Activated CD8-positive, alpha-beta memory T cell treated with anti-CD3 and anti-CD28 coated beads for 24 hours (primary cell): Measurements from ENCODE around the gene IP6K1.
"Not testable (repeated sequence)": the region's sequence is repeated elsewhere in the genome, so short reads cannot be mapped to it uniquely, and the experiment has no call there.

Experiments
- DNase-seq: peaks from one replicate; pipeline ENCODE4 v3.0.0-alpha.2; 2020

IP6K1 gene

DNA sequence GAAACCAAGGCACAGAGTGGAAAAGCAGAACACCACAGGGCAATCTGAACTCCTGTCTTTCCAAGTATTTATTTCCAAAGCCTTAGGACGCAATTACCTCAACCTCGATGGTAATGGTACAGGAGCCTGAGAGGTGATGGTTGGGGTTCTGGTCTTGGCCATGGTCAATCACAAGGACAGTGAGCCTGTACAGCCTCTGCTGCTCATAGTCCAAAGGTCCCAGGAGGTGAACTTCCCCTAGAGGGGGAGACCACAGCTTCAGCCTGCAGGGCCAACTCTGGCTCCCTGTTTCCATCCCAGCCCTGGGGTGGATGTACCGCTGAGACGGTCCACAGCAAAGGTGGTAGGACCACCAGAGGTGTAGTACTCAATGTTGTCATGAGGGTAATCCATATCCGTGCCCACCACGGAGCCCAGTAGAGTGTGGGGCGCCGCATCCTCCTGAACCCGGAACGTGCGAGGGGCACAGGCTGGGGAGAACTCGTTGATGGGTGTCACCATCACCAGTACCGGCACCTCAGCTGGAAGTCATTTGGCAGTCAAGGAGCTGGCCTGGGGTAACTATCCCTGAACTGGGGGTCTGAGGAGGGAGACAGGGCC lies 7.2 kb upstream of the IP6K1 start:
- no peak for DNase-seq

DNA sequence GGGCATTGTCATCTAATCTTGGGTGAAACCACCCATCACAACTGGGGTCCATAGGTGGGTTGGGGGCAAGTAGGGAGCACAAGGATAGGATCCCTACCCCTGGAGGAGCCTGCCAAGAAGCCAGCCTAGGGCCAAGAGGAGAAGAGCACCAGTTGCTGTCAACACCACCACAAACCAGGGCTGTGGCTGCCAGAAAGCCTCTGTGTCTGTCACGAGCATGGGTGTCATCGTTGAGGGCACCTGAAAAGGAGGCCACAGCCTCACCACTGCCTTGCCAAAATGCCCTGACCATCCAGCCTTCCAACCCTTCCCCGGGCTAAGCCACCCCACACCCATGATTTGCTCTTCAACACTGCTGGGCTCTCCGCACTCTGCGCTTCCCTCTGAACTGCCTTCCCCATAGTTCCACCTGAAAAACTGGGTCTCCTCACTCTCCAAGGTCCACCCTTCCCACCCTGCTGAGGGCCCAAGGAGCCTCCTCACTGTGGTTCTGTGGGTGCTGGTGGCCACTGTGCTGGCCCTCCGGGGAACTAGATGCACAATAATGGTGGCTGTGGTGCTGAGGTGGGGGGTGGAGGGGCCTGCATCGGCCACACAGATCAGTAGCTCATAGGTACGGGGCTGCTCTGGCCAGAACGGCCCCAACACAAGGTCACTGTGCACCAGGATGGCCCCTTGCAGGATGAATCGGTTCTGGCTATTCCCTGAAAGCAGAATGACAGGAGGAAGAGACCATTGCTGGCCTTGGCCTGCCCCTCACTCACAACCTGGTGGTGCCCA lies 6.2 kb upstream of the IP6K1 start:
- DNase-seq, result peak; percentile 37

DNA sequence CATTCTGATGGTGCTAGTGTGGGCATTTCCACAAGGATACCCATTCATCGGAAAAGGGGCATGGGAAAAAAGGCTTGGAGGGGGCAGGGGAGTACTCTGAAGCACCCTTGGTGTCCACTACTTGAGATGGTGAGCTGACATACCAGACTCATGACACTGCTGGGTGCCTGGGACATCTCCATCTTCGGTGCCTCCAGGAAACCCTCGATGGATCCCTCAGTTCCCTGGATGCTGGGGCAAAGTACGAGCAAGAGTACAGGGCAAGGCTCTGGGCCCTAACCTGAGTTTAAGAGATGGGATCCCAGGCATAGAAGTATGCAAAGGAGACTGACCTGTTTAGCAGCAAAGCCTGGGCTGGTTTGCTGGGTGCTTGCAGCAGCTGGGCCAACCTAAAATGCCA lies 5.2 kb upstream of the IP6K1 start:
- peak; percentile 40 for DNase-seq

DNA sequence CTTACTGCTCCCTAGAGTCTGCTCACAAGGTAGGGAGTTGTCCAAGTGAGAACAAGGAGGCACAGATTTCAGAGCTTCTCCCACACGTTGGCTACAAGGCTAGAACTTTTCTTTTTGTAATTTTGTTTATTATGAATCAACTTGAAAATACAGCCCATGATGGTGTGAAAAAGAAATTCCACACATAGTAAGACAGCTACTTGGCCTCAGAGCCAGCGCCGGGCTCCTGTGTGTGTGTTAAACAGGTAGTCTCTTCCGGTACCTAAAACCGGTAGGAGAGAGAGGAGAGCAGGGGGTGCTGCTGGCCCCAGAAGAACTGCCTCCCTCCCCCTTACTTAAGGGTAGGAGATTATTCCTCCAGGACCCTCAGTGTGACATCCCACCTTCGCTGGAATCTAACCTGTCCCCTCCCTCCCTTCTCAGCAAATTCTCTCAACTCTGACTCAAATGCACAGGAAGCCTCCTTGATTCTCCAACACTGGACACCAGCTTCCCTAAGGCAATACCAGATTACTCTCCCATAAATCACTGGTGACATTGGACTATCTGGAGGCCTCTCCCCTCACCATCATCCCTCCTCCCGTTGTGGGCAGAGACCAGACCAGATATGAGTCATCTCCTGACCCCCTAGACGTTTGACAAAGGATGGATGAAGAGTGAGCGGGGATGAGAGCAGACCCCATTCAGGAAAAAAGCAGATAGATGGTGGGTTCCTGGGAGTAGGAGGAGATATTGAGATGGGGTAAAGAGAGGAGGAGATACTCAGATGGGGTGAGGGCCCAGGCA lies 4.5 kb upstream of the IP6K1 start:
- no peak for DNase-seq

DNA sequence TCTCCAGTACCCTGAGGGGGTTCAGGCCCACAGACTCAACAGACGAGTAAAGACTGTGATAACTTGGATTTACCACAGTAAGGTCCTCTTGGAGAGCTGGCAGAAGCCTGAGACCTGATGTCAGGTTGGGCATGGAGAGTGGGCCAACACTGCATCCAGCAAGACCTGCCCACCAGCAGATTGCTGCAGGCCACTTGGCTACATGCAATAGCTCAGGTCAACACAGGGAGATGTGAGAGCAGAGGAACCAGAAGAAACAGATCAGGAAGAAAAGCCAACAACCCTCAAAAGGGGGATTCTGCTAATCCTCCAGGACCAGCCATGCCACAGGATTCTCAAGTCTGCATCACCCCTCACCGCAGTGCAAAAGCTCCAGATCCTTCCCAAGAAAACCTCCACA lies 1.7 kb upstream of the IP6K1 start:
- no peak for DNase-seq

DNA sequence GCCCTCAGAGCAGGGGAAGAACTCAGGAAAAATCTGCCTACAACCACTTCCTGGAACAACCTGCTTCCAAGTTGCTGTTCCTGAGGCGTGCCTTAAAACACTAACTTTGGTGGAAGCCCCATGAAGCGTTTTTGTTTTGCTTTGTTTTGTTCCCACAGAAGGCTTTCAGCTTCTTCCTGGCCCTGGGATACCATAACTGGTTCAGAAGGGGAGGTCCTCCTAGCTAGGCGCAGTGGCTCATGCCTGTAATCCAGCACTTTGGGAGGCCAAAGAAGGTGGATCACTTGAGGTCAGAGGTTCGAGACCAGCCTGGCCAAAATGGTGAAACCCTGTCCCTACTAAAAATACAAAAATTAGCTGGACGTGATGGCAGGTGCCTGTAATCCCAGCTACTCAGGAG lies 1.2 kb upstream of the IP6K1 start:
- DNase-seq, result no peak

DNA sequence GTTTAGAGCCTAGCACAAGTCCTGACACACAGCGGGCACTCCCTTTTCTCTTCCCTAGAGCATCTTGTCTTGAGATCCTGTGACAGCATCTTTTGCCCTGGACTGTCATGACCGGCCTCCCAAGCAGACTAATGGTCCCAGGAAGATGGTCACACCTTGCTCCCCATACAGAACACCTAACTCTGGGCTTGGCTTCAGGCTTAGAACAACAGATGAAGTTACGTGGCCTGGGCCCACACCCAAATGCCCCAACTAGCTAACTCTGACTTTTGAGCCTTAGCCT lies 781 bp upstream of the IP6K1 start:
- DNase-seq, result no peak

DNA sequence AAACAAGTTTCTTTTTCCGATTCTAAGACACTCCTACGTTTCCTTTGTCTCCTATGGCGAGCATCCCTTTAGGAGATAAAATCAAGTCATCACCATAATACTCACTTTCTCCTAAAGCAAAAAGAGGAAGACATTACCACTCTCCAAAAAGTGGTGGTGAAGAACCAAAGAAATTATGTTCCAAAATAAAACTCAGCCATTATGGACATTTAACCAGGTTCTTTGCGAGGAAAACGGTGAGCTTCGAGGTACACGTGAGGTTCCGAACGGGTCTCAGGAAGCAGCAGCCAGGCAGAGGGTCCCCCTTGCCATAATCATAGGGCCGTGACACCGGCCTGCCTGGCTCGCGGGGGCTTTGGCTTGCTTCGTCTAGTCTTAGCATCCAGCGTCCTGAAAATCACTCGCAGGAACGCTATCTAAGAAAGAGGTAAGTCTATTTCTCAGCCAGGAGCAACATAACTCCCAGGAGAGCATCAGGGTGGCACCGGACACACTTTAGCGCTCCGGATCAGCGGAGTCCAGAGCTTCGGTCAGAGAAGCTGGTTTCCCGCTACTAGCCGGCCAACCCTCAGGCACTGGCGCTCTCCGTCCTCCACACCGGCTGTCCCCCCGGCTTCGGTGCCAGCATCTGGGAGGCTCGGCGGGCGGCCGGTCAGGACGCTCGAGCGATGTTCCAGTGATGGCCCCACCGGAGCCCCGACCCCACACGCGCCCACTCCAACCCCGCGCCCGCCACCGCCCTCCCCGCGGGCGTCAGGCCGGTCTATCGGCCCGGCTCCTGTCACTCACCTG lies 581 bp downstream of the IP6K1 start:
- DNase-seq, result peak; percentile 71

DNA sequence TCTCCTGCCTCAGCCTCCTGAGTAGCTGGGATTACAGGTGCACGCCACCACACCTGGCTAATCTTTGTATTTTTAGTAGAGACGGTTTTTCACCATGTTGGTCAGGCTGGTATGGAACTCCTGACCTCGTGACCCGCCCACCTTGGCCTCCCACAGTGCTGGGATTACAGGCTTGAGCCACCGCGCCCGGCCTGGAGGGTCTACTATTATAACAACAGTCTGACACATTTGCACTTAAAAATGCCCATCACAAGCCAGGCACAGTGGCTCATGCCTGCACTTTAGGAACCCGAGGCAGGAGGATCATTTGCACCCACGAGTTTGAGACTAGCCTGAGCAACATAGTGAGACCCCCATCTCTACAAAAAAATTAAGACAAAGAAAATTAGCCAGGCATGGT lies 4.1 kb downstream of the IP6K1 start:
- DNase-seq, result not testable (repeated sequence)

DNA sequence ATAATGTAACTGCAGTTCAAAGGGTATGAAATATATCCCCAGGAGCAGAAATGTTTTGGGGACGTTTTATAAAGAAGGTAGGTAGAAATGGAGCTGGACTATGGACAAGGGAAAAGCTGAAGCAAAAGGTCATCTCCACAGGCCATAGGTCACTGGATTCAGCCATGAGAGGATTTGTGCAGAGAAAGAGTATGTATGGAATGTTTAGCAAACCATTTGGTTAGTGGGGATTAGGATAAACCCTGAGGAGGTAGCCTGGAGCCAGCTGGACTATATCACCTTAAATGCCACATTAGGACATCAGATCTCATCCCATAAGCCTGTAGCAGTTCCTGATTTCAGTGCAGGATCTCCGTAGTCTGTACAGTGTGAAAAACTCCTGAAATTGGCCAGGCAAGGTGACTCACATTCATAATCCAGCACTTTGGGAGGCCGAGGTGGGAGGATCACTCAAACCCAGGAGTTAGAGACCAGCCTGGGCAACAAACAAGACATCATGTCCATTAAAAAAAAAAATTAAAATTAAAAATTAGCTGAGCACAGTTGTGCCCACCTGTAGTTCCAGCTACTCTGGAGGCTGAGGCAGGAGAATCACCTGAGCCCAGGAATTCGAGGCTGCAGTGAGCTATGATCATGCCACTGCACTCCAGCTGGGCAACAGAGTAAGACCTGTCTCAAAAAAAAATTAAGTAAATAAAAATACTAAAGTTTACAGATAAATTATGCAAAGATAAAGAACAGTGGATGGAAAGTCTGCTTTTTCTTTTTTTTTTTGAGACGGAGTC lies 4.7 kb downstream of the IP6K1 start:
- DNase-seq, result no peak

DNA sequence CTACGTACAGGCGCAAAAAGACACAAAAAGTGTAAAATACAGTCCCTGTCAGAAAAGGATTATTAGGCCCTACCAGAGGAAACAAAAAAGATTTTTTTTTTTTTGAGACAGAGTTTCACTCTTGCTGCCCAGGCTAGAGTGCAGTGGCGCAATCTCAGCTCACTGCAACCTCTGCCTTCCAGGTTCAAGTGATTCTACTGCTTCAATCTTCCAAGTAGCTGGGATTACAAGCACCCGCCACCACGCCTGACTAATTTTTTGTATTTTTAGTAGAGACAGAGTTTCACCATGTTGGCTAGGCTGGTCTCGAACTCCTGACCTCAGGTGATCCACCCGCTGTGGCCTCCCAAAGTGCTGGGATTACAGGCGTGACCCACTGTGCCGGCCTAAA lies 5.4 kb downstream of the IP6K1 start:
- DNase-seq, result not testable (repeated sequence)

DNA sequence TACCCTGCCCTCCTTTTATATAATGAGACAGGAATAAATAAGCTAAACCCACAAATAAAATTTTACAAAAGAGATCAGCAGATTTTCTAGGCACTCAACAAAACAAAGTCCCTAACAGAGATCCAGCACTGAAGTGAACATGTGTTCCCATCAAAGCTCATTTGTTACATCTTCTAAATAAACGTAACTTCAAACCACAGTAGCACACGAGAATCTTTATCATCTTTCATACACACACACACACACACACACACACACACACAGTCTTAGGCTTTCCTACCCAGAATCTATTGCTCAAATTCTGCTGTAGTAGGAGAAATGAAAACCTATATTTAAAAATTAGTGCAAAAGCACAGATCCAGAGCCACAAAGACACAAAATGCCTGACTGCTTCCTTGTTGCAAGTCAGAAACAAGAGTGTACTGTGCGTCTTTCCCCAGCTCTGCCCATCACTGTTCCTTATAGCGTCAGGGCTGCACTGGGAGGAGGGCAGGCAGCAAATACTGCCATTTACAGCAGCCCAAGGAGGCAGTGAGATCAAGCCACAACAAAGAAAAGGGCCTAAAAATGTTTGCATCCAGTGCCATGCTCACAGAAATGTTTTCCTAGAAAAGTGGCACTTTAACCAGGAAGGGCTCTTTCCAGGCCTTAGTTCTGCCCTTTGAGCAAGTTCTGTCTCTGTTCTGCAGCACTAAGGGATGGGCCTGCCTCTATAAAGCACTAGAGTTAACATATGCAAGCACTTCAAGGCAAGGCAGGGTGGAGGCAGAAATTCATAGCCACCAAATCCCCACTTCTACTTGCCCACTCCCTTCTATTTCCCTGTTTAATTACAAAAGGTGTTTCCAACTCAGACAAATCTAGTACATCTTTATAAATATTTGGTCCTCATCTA lies 6.0 kb downstream of the IP6K1 start:
- no peak for DNase-seq

DNA sequence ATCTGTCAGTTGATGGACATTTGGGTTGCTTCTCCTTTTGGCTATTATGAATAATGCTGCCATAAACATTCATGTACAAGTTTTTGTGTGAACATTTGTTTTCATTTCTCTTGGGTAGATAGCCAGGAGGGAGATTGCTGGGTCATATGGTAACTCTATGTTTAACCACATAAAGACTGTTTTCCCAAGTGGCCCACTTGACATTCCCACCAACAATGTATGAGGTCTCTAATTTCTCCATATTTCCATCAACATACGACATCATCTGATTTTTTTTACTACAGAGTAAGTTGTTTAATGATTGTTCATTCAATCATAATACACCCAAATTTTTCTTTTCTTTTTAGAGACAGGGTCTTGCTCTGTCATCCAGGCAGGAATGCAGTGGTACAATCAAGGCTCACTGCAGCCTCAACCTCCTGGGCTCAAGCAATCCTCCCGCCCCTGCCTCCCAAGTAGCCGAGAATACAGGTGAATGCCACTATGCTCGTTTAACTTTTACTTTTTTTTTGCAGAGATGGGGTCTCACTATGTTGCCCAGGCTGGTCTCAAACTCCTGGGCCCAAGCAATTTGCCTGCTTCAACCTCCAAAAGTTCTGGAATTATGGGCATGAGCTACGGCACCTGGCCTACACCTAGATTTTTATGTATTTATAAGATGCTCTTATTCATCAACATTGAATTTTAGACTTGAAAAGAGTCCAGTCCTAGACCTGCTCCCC lies 6.8 kb downstream of the IP6K1 start:
- DNase-seq, result no peak

DNA sequence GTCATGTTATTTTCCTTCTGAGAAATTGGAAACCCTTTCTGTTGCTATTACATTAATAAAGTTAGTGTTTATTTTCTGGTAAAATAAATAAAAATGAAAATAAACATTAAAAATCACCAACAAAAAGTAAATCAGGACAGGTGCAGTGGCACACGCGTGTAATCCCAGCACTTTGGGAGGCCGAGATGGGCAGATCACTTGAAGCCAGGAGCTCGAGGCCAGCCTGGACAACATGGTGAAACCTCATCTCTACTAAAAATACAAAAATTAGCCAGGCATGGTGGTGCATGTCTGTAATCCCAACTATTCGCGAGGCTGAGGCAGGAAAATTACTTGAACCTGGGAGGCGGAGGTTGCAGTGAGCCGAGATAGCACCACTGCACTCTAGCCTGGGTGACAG lies 10.2 kb downstream of the IP6K1 start:
- DNase-seq, result not testable (repeated sequence)

DNA sequence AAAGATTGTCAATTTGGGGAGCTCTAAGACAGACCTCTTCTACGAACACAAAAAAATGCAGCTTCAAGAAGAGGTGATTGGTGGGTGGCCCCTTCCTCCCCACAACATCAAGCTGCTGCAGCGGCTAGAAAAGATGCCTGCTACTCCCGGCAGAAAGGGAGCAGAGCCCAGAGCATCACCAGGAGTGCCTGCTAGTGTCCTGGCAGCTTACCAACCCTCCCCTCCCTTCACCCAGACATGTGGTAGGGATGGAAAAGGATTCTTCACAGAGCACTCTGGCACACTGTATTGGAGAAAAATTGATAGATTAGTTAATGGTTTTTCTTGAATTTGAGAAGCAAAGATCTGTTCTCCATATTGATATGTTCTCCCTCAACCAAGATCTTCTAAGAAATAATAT lies 10.8 kb downstream of the IP6K1 start:
- DNase-seq, result no peak

DNA sequence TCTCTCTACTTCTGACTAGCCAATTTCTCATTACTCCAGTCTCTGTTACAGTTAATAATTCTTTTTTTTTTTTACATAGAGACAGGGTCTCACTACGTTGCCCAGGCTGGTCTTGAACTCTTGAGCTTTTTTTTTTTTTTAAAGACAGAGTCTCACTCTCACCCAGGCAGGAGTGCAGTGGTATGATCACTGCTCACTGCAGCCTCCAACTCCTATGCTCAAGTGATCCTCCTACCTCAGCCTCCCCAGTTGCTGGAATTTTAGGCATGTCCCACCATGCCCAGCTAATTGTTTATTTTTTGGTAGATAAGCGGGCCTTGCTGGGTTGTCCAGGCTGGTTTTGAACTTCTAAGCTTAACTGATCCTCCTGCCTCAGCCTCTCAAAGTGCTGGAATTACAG lies 13.6 kb downstream of the IP6K1 start:
- no peak for DNase-seq

DNA sequence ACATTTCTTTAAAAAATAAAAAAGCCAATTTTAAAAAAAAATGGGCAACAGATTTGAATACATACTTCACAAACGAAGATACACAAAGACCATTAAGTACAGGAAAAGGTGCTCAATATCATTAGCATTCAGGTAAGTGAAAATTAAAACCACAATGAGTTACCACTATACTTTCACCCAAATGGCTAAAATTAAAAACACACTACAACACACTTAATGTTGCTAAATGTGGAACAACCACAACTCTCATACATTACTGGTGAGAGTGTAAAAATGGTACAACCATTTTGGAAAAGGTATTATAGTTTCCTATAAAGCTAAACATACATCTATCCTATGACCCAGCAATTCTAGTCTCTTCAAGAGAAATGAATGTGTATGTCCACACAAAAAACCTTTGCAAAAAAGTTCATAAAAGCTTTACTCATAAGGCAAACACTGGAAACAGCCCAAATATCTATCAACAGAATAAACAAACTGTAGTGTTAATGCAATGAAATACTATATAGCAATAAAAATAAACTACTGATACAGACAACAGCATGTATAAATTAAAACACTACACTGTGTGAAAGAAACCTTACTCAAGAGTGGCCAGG lies 14.9 kb downstream of the IP6K1 start:
- DNase-seq, result no peak

DNA sequence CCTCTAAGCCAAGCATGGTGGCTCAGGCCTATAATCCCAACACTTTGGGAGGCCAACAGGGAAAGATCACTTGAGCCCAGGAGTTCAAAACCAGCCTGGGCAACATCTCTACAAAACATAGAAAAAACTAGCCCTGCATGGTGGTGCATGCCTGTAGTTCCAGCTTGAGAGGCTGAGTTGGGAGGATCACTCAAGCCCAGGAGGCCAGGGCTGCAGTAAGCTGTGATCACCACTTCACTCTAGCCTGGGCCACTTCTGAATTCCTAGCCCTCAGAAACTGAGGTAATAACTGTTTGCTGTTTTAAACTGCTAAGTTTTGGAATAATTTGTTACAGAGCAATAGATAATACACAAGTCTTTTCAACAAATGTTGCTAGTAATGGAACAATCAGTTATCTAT lies 16.4 kb downstream of the IP6K1 start:
- peak; percentile 32 for DNase-seq

DNA sequence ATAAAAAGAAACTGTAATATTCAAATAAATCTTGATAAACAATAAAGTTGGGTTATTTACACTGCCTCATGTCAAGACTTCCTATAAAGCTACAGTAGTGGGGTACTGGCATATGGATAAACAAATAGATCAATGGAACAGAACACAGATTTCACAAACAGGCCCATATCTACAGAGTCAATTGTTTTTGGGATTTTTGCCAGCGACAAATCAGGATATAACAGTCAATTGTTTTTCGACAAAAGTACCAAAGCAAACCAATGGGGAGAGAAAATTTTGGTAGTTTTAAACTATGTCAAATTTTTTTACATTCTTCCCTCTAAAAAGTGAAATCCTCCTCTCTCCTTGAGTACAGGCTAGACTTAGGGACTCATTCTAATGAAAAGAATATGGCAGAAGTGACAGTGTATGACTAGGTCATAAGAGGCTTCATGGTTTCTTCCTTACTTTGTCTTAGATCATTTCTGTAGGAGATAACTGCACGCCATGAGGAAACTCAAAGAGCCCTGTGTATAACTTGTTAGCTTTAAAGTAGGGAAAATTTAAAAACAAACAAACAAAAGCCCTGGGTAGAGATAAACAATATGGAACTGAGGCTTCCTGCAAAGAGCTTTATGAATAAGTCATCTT lies 16.9 kb downstream of the IP6K1 start:
- DNase-seq, result no peak

DNA sequence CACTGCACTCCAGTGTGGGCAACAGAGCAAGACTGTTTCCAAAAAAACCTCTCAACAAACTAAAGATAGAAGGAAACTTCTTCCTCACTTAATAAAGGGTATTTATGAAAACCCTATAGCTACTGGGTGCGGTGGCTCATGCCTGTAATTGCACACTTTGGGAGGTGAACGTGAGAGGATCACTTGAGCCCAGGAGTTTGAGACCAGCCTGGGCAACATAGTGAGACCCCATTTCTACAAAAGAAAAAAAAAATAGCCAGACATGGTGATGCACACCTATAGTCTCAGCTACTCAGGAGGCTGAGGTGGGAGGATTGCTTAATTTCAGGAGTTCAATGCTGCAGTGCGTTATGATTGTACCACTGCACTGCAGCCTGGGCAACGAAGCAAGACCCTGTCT lies 22.4 kb downstream of the IP6K1 start:
- DNase-seq, result no peak
